ENCODE data around the gene SEMA3C. TPM values are rescaled to one million over a fixed set of nuclear protein-coding genes. Genes with fewer than 3 reads are reported as not detected.
A peak's percentile ranks its signal among the peaks of the same experiment; 100 is the strongest.
"Not testable (repeated sequence)": the region's sequence is repeated elsewhere in the genome, so short reads cannot be mapped to it uniquely, and the experiment has no call there.

Gene SEMA3C
- total RNA-seq, 1 experiment from 2014 or later: 232 TPM

DNA sequence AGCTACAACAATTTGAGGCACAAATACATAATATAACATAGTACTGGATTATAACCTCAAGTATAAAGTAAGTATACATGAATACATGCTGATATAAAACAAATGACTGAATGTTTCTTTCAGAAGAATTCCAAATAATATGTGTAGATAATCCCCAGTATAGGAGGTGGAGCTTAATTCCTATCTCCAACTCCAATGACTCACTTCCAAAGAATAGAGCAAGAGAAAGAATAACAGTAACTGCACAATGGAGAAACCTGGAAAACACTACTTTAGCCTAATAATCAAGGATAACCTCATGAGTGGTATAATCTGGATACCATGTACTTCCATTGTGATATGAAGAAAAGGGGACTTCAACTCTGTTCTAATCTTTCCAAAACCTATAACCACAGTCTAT lies 13.7 kb upstream of the SEMA3C start:
- CTCF ChIA-PET: interaction anchor here (0.6 kb wide), 1 partner anchor 110 kb away, joined by 3 read pairs; no protein-coding TSS in a partner anchor
- TF ChIP-seq SIN3A (IDR thresholded peaks at IDR 0.05; ENCODE audit: borderline replicate concordance, insufficient read depth, low read depth, low read length) (no peak), TCF7L2 (IDR thresholded peaks at IDR 0.05; ENCODE audit: low read depth, low read length) (no peak), POLR2AphosphoS5 (IDR thresholded peaks at IDR 0.05; ENCODE audit: low read depth, low read length) (no peak)
- TF ChIP-seq, protein P1, sequence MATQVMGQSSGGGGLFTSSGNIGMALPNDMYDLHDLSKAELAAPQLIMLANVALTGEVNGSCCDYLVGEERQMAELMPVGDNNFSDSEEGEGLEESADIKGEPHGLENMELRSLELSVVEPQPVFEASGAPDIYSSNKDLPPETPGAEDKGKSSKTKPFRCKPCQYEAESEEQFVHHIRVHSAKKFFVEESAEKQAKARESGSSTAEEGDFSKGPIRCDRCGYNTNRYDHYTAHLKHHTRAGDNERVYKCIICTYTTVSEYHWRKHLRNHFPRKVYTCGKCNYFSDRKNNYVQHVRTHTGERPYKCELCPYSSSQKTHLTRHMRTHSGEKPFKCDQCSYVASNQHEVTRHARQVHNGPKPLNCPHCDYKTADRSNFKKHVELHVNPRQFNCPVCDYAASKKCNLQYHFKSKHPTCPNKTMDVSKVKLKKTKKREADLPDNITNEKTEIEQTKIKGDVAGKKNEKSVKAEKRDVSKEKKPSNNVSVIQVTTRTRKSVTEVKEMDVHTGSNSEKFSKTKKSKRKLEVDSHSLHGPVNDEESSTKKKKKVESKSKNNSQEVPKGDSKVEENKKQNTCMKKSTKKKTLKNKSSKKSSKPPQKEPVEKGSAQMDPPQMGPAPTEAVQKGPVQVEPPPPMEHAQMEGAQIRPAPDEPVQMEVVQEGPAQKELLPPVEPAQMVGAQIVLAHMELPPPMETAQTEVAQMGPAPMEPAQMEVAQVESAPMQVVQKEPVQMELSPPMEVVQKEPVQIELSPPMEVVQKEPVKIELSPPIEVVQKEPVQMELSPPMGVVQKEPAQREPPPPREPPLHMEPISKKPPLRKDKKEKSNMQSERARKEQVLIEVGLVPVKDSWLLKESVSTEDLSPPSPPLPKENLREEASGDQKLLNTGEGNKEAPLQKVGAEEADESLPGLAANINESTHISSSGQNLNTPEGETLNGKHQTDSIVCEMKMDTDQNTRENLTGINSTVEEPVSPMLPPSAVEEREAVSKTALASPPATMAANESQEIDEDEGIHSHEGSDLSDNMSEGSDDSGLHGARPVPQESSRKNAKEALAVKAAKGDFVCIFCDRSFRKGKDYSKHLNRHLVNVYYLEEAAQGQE (IDR thresholded peaks at IDR 0.05; ENCODE audit: insufficient read depth in 1 of 2, low read depth in 2 of 2, low read length in 1 of 2): no peak
- TF ChIP-seq, protein P2, sequence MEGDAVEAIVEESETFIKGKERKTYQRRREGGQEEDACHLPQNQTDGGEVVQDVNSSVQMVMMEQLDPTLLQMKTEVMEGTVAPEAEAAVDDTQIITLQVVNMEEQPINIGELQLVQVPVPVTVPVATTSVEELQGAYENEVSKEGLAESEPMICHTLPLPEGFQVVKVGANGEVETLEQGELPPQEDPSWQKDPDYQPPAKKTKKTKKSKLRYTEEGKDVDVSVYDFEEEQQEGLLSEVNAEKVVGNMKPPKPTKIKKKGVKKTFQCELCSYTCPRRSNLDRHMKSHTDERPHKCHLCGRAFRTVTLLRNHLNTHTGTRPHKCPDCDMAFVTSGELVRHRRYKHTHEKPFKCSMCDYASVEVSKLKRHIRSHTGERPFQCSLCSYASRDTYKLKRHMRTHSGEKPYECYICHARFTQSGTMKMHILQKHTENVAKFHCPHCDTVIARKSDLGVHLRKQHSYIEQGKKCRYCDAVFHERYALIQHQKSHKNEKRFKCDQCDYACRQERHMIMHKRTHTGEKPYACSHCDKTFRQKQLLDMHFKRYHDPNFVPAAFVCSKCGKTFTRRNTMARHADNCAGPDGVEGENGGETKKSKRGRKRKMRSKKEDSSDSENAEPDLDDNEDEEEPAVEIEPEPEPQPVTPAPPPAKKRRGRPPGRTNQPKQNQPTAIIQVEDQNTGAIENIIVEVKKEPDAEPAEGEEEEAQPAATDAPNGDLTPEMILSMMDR (IDR thresholded peaks at IDR 0.05): no peak
- no peaks in the 10 kb centered on the region for H3K27me3 ChIP-seq (ENCODE audit: control insufficient read depth, insufficient read depth, low read length)
- H3K9me3 ChIP-seq (ENCODE audit: control insufficient read depth, insufficient read depth, low read depth, low read length): peaks cover 3% of the 10 kb centered on the region; the same call in 1 of the 2 replicates
- POLR2A ChIA-PET: interaction anchor here (0.7 kb wide), 1 partner anchor 494 kb away, joined by 10 read pairs; no protein-coding TSS in a partner anchor
- intact Hi-C loops (cut with micrococcal nuclease; ENCODE audit: unreplicated experiment): no loop called here
- H3K4me3 ChIP-seq (ENCODE audit: low read depth in 2 of 2, low read length in 2 of 2): no peak overlapping the region
- in situ Hi-C loops (cut with HindIII; ENCODE audit: low pct_unique_long_range_greater_than_20kb, low sequenced_read_pairs): no loop called here
- H3K36me3 ChIP-seq (ENCODE audit: control insufficient read depth, insufficient read depth, low read length): no peaks in the 10 kb centered on the region
- ATAC-seq (no peak), DNase-seq (ENCODE audit: low read depth, low spot score) (no peak)
- H3K27ac ChIP-seq (ENCODE audit: low read length): peak overlapping the region; percentile 32
- BruUV-seq (replicated peaks): no TSS peak
- no peaks in the 10 kb centered on the region for H3K4me1 ChIP-seq (ENCODE audit: control insufficient read depth, insufficient read depth, low read length)

DNA sequence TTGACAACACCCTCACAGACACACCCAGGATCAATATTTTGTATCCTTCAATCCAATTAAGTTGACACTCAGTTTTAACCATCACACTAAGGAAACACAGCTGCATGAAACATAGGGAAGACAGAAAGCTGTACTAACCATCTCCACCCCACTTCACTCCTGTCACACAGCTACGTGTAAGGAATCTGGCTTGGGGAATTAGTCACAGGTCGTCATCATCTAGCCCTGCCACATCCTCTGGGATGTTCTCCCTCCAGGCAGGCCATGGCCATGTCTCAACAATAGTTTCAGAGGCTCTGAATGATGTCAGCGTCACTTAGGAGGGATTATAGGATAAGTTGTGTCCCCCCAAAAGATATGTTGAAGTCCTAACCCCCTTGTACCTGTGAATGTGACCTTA lies 10.8 kb upstream of the SEMA3C start:
- no peak for ATAC-seq

DNA sequence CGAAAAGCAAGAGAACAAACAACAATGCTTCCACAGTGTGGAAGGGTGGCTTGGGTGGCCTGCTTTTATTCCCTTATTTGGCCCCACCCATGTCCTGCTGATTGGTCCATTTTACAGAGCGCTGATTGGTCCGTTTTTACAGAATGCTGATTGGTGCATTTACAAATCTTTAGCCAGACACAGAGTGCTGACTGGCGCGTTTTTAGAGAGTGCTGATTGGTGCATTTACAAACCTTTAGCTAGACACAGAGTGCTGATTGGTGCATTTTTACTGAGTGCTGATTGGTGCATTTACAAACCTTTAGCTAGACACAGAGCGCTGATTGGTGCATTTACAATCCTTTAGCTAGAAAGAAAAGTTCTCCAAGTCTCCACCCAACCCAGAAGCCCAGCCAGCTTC lies 8.1 kb upstream of the SEMA3C start:
- POLR2A ChIA-PET: interaction anchor here (0.7 kb wide), 1 partner anchor 13 kb away, joined by 3 read pairs; no protein-coding TSS in a partner anchor
- DNase-seq (ENCODE audit: low read depth, low spot score); ATAC-seq; H3K9me3 ChIP-seq (ENCODE audit: control insufficient read depth, insufficient read depth, low read depth, low read length); H3K27me3 ChIP-seq (ENCODE audit: control insufficient read depth, insufficient read depth, low read length); CTCF ChIA-PET; in situ Hi-C loops (cut with HindIII; ENCODE audit: low pct_unique_long_range_greater_than_20kb, low sequenced_read_pairs); BruUV-seq (replicated peaks); H3K4me3 ChIP-seq (ENCODE audit: low read depth in 2 of 2, low read length in 2 of 2); H3K36me3 ChIP-seq (ENCODE audit: control insufficient read depth, insufficient read depth, low read length): not testable (repeated sequence)
- Histone ChIP-seq H3K27ac (ENCODE audit: low read length) (peak overlapping the region; percentile 3; the same call in 1 of the 2 replicates), H3K4me1 (ENCODE audit: control insufficient read depth, insufficient read depth, low read length) (peaks cover 28% of the 10 kb centered on the region)
- intact Hi-C loops (cut with micrococcal nuclease; ENCODE audit: unreplicated experiment): loop anchor here (10.0 kb wide), 2 partner anchors 188 to 368 kb away; no protein-coding TSS in a partner anchor

More for the DNA sequence above, 10.8 kb upstream of the SEMA3C start:
- intact Hi-C loops (cut with micrococcal nuclease; ENCODE audit: unreplicated experiment): loop anchor here (10.0 kb wide), 2 partner anchors 185 to 365 kb away; no protein-coding TSS in a partner anchor
- in situ Hi-C loops (cut with HindIII; ENCODE audit: low pct_unique_long_range_greater_than_20kb, low sequenced_read_pairs): no loop called here
- DNase-seq (ENCODE audit: low read depth, low spot score): no peak
- no TSS peak for BruUV-seq (replicated peaks)
- TF ChIP-seq, protein P1 (IDR thresholded peaks at IDR 0.05; ENCODE audit: insufficient read depth in 1 of 2, low read depth in 2 of 2, low read length in 1 of 2): no peak
- TF ChIP-seq, protein P2 (IDR thresholded peaks at IDR 0.05): no peak
- TF ChIP-seq POLR2AphosphoS5 (IDR thresholded peaks at IDR 0.05; ENCODE audit: low read depth, low read length): no peak
- TF ChIP-seq SIN3A (IDR thresholded peaks at IDR 0.05; ENCODE audit: borderline replicate concordance, insufficient read depth, low read depth, low read length): no peak
- no peak for TF ChIP-seq TCF7L2 (IDR thresholded peaks at IDR 0.05; ENCODE audit: low read depth, low read length)
- CTCF ChIA-PET: no interaction called here
- Histone ChIP-seq H3K4me1 (ENCODE audit: control insufficient read depth, insufficient read depth, low read length) (peaks cover 2% of the 10 kb centered on the region), H3K36me3 (ENCODE audit: control insufficient read depth, insufficient read depth, low read length) (no peaks in the 10 kb centered on the region), H3K27ac (ENCODE audit: low read length) (peak overlapping the region; percentile 72), H3K4me3 (ENCODE audit: low read depth in 2 of 2, low read length in 2 of 2) (no peak overlapping the region), H3K9me3 (ENCODE audit: control insufficient read depth, insufficient read depth, low read depth, low read length) (peaks cover 3% of the 10 kb centered on the region; the same call in 1 of the 2 replicates), H3K27me3 (ENCODE audit: control insufficient read depth, insufficient read depth, low read length) (no peaks in the 10 kb centered on the region)
- POLR2A ChIA-PET: no interaction called here

All from Panc1 (cell line).